ENCODE measurements around the gene STOML1.

STOML1 gene

GRCh38 chr15:74019734-74020133 lies 27.6 kb upstream of the STOML1 start:
- H3K4me3 ChIP-seq (ENCODE audit: low read length): no peak overlapping the region
- DNase-seq (ENCODE audit: low read depth): no peak
- no peak for TF ChIP-seq CTCF (conservative IDR thresholded peaks at IDR 0.05; ENCODE audit: low read length)

GRCh38 chr15:74013374-74013894 lies 21.3 kb upstream of the STOML1 start:
- H3K4me3 ChIP-seq (ENCODE audit: low read length): no peak overlapping the region
- TF ChIP-seq CTCF (conservative IDR thresholded peaks at IDR 0.05; ENCODE audit: low read length): no peak
- DNase-seq (ENCODE audit: low read depth): no peak

- no peak for TF ChIP-seq CTCF (conservative IDR thresholded peaks at IDR 0.05; ENCODE audit: low read length)
- peak; percentile 42 for DNase-seq (ENCODE audit: low read depth)
- H3K4me3 ChIP-seq (ENCODE audit: low read length): no peak overlapping the region
Observed at GRCh38 chr15:74011610-74012009, 19.5 kb upstream of the STOML1 start.

GRCh38 chr15:74010929-74011540 lies 18.9 kb upstream of the STOML1 start:
- peak; percentile 59 for DNase-seq (ENCODE audit: low read depth)
- no peak for TF ChIP-seq CTCF (conservative IDR thresholded peaks at IDR 0.05; ENCODE audit: low read length)
- H3K4me3 ChIP-seq (ENCODE audit: low read length): no peak overlapping the region

- H3K4me3 ChIP-seq (ENCODE audit: low read length): no peak overlapping the region
- TF ChIP-seq CTCF (conservative IDR thresholded peaks at IDR 0.05; ENCODE audit: low read length): no peak
- no peak for DNase-seq (ENCODE audit: low read depth)
Observed at GRCh38 chr15:74008901-74009300, 16.8 kb upstream of the STOML1 start.

- H3K4me3 ChIP-seq (ENCODE audit: low read length): no peak overlapping the region
- DNase-seq (ENCODE audit: low read depth): no peak
Observed at GRCh38 chr15:74007820-74008371, 15.8 kb upstream of the STOML1 start.

More at GRCh38 chr15:74007820-74008371, 15.8 kb upstream of the STOML1 start:
- TF ChIP-seq CTCF (conservative IDR thresholded peaks at IDR 0.05; ENCODE audit: low read length): no peak
